Neural cell (in vitro differentiated cells): ENCODE measurements around the gene FBXO36.

Experiments used
- CTCF ChIP-seq: fragments of 450-650 bp; IDR thresholded peaks from 2 replicates; pipeline ENCODE4 v1.5.1; 2014; ENCODE audit warnings: antibody characterized with exemption, mild to moderate bottlenecking, moderate library complexity; ENCODE audit not compliant: poor library complexity, severe bottlenecking
- EZH2 ChIP-seq: fragments of 200-600, 300-800 bp; shearing (Covaris generic), sonication (generic); IDR thresholded peaks from 2 replicates; pipeline ENCODE4 v1.6.1; 2014; ENCODE audit warnings: antibody characterized with exemption, low read length, borderline replicate concordance, mild to moderate bottlenecking; ENCODE audit not compliant: insufficient read depth, poor library complexity, severe bottlenecking
- REST ChIP-seq: IDR thresholded peaks from 2 replicates; pipeline ENCODE4 v1.6.1; 2012; ENCODE audit warnings: borderline replicate concordance

GRCh38 chr2:229971298-229971790 is 49.0 kb downstream of the FBXO36 start:
- no peak for TF ChIP-seq CTCF
- TF ChIP-seq EZH2, result no peak
- no peak for TF ChIP-seq REST
